22Rv1 (cell line): Measurements from ENCODE around the gene MX1.

Source experiments
- CTCF ChIP-seq: fragments of 450-650 bp; IDR thresholded peaks from 2 replicates; pipeline ENCODE4 v1.5.1; 2017; ENCODE audit warnings: mild to moderate bottlenecking
- ZFX ChIP-seq: fragments of 450-650 bp; IDR thresholded peaks from 2 replicates; pipeline ENCODE4 v1.6.1; 2017; ENCODE audit warnings: antibody characterized with exemption, borderline replicate concordance

- TF ChIP-seq CTCF (no peak), ZFX (no peak)
These were observed 468 bp upstream of the MX1 start for GRCh38 chr21:41425588-41425953.
